Renal pelvis (tissue), 4 donors: ENCODE measurements around the gene LAX1. TPM values are rescaled to one million over a fixed set of nuclear protein-coding genes. Genes with fewer than 3 reads are reported as not detected.
"Not testable (repeated sequence)": the region's sequence is repeated elsewhere in the genome, so short reads cannot be mapped to it uniquely, and the experiment has no call there.

Experiments used
- DNase-seq: peaks from one replicate; pipeline ENCODE4 v3.0.0-alpha.2; 2013
- polyA plus RNA-seq, 3 donors: library from polyadenylated mRNA; unstranded; fragments of 120-200 nt; gene quantifications; one replicate each; pipeline ENCODE4 v1.2.1, GENCODE V29; 2013; ENCODE audit not compliant: insufficient read length in 3 of 3

Gene LAX1
- polyA plus RNA-seq, 3 donors: 0.07 to 0.19 (median 0.18) TPM

DNA sequence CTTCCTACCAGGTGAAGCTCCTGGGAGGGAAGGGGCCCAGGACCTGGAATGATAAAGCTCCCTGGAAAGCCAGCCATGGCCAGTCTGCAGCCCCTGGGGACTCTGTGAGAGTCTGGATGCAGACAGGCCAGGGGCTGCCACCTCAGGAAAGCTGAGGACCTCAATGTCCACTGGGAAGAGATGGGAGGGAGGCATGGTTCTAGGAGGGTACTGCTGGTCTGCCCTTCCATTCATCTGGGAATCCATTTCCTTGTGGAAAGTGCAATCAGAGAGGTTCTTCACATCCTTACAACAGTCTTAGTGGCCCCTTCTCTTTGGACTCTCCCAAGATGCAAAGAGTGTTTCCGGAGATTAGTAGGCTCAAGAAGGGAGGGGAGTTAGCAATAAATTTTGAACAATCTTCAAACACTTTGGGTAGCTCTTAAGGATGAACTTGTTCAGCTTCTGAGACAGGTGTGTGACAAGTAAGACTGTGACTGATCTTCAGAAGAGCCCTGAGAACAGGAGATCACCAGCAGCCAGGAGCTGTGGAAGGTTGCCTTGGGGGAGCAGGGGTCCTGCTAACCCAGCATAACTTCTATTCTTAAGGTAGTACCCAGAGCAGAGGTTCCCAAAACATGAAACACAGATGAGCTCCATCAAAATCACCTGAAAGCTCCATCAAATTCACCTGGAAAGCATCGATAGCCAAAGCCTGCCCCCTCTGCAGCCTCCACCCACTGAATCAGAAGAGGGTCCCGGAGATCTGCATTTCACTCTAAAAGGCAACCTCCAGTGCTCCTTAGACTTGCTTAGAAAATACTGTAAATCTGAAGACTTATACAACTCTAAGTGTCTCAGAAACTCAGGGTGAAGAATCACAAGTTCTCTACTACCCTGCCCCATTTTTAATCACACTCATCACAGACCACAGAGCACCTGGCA, 616 bp upstream of the LAX1 start:
- no peak for DNase-seq

DNA sequence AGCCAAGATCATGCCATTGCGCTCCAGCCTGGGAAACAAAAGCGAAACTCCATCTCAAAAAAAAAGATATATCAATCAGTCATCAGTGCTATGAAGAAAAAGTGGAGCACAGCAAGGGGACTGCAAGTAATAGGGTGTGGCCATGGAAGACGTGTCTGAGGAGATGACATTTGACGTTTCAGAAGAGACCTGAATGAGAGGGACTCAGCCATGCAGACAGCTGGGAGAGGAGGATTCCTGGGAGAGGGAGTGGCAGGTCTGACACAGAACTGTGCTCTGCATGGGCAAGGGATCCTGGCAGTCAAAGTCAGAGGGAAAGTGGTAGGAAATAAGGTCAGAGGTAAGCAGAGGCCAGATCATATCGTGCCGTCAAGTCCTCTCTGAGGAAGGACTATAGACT, 3.3 kb downstream of the LAX1 start:
- DNase-seq: no peak

GRCh38 chr1:203769505-203770343, 4.7 kb downstream of the LAX1 start:
- DNase-seq: peak; percentile 86

DNA sequence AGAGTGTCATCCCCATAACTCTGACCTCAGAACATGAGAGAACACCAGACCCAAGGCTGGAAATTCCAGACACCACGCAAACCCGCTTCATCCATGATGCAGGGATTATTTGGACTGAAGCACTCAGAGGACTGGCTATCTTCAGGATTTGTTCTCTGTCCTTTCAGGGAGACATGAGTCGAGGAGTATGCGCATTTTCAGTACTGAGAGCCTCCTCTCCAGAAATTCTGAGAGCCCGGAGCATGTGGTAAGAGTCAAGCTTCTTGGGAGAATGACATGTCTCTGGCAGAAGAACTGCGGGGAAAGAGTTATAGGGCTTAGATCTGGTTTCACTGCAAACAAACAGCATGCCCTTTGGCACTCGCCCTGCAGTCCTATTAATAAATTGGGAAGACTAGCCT, 6.9 kb downstream of the LAX1 start:
- peak; percentile 34 for DNase-seq

DNA sequence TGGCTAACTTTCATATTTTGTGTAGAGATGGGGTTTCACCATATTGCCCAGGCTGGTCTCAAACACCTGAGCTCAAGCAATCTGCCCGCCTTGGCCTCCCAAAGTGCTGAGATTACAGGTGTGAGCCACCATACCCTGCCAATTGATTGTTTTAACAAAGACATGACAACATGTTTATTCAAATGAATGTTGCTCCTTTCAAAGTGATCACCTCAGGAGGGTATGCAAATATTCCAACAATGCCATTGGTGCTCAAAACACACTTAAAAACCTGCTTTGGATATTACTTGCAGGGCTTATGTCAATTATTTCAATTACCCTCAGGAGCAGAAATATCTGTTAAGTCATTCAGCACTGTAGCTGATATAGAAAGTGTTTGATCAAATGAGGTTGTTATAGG, 7.9 kb downstream of the LAX1 start:
- no peak for DNase-seq

DNA sequence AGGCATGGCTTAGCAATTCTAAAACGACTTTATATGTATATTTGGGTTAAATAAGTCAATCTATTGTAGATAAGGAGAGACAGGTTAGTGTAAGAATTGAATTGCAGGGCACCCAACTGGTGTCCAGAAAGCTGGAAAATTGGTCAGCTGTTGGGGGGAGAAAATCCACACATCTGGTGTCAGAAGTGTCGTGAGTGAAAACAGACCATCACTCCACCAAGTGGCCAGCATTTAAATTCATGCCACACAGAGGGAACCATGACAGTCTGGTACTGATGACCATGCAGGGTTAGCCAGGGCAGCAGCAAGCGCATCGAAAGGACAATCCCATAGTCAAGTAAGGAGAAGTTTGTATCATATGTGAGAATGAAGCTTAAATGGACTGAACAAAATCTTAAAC, 11.7 kb downstream of the LAX1 start:
- DNase-seq: no peak

GRCh38 chr1:203777596-203777995, 12.6 kb downstream of the LAX1 start:
- no peak for DNase-seq

- DNase-seq: no peak
Measured at GRCh38 chr1:203778146-203778545, 13.2 kb downstream of the LAX1 start.

GRCh38 chr1:203778789-203779188, 13.8 kb downstream of the LAX1 start:
- no peak for DNase-seq

- no peak for DNase-seq
Measured at GRCh38 chr1:203781962-203782361, 17.0 kb downstream of the LAX1 start.

- no peak for DNase-seq
Measured at GRCh38 chr1:203789966-203790365, 25.0 kb downstream of the LAX1 start.

DNA sequence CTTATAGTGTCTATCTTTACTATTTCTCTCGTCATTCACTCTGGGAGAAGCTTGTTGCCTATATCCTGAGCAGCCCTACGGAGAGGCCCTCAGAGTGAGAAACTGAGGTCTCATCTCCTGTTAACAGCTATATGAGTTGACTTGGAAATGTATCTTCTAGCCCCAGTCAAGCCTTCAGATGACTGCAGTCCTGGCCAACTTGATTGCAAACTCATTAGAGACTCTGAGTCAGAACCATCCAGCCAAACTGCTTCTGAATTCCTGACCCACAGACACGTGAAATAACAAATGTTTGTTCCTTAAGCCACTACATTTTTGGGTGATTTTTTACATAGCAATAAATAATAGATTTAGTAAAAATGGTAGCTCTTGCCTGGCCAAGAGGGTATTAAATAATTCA, 26.5 kb downstream of the LAX1 start:
- DNase-seq: no peak

- DNase-seq: no peak
Measured at GRCh38 chr1:203792486-203792885, 27.5 kb downstream of the LAX1 start.

DNA sequence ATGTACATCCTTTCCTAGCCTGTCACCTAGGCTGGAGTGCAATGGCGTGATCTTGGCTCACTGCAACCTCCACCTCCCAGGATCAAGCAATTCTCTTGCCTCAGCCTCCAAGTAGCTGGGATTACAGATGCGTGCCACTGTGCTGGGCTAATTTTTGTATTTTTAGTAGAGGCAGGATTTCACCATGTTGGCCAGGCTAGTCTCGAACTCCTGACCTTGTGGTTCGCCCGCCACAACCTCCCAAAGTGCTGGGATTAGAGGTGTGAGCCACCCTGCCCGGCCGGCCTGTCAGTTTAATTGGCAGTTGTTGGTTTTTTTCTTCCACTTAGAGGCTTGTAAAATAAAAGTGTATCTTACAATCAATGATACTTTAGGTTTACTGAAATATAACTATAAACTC, 28.6 kb downstream of the LAX1 start:
- DNase-seq: not testable (repeated sequence)

DNA sequence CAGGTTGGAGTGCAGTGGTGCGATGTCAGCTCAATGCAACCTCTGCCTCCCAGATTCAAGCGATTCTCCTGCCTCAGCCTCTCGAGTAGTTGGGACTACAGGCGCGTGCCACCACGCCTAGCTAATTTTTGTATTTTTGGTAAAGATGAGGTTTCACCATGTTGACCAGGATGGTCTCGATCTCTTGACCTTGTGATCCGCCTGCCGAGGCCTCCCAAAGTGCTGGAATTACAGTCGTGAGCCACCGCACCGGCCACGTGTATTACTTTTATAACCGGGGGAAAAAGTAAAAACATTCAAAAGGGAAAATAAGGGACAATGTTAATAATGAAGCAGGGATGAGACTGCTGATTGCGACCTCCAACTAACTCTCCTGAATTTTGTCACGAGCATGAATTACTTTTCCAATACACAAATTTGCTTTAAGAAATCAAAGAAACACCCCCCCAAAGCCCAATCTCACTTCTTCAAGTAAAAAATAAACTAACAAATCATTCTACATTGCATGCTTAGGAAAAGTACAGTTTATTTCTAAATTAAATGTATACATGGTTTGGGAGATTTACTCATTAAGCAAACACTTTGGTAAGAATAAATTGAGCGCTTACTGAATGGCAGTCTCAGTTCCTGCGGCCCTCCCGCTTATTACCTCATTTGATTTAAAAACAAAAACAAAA, 29.9 kb downstream of the LAX1 start:
- DNase-seq: no peak

GRCh38 chr1:203795441-203796235, 30.7 kb downstream of the LAX1 start, which contains the start of the genes ZBED6 and ZC3H11A:
Gene ZBED6, plus strand, starts transcription at chr1:203795623. Its CDS starts 1,900 bp downstream, at chr1:203797523.
Gene ZC3H11A, plus strand, starts transcription at chr1:203795623. Its CDS starts 21,448 bp downstream, at chr1:203817071.
- DNase-seq: peak; percentile 98

GRCh38 chr1:203796236-203796605, 31.2 kb downstream of the LAX1 start:
- DNase-seq: peak; percentile 44

GRCh38 chr1:203797216-203797615, 32.2 kb downstream of the LAX1 start:
- no peak for DNase-seq

DNA sequence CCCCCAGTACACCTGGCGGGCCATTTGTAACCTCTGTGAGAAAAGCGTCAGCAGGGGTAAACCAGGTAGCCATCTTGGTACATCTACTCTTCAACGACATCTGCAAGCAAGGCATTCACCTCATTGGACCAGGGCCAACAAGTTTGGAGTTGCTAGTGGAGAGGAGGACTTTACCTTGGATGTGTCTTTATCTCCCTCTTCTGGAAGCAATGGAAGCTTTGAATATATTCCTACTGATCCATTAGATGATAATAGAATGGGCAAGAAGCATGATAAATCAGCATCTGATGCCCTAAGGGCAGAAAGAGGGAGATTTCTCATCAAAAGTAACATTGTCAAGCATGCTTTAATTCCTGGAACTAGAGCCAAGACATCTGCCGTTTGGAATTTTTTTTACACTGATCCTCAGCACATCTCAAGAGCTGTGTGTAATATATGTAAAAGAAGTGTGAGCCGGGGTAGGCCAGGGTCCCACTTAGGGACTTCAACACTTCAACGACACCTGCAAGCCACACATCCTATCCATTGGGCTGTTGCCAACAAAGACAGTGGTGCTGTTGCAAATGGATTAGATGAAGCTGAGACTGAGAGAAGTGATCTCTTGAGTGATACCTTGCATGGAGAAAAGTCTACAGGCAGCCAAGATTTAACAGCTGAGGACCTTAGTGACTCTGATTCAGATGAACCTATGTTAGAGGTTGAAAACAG, 33.1 kb downstream of the LAX1 start:
- DNase-seq: no peak

- DNase-seq: no peak
Measured at GRCh38 chr1:203799157-203799556, 34.2 kb downstream of the LAX1 start.

- DNase-seq: no peak
Measured at GRCh38 chr1:203799971-203800370, 35.0 kb downstream of the LAX1 start.
